K562 (cell line): ENCODE data around the gene HSPB2. TPM values are rescaled to one million over a fixed set of nuclear protein-coding genes. Genes with fewer than 3 reads are reported as not detected.

ENCODE experiments used
- BRCA1 ChIP-seq, 2 experiments: fragments of 450-650 bp in 1 of 2; sonication (generic) in 1 of 2; formaldehyde crosslinking in 1 of 2; IDR thresholded peaks; 2 replicates each; pipeline versions ENCODE4 v1.5.0 to v1.6.1; 2017 to 2020; ENCODE audit warnings: mild to moderate bottlenecking in 1 of 2, missing genetic modification reagents in 1 of 2
- CTBP1 ChIP-seq: fragments of 450-650 bp; IDR thresholded peaks from 2 replicates; pipeline ENCODE4 v1.6.1; 2016; ENCODE audit warnings: borderline replicate concordance
- FOS ChIP-seq: IDR thresholded peaks from 3 replicates; pipeline ENCODE4 v1.6.1; 2011; ENCODE audit not compliant: insufficient read length; ENCODE audit errors: extremely low read depth
- FOXJ2 ChIP-seq: fragments of 200-800 bp; sonication (Bioruptor generic); IDR thresholded peaks from 2 replicates; pipeline ENCODE4 v1.6.1; 2016; ENCODE audit warnings: missing genetic modification characterization, missing compliant biosample characterization
- HMGXB4 ChIP-seq: sonication (generic); formaldehyde crosslinking; IDR thresholded peaks from 2 replicates; pipeline ENCODE4 v1.8.1; 2023; ENCODE audit warnings: mild to moderate bottlenecking, missing genetic modification reagents
- HNRNPLL ChIP-seq: fragments of 200-400 bp; formaldehyde crosslinking; IDR thresholded peaks from 2 replicates; pipeline ENCODE4 v1.6.1; 2017; ENCODE audit warnings: low read length, low read depth, mild to moderate bottlenecking; ENCODE audit not compliant: poor library complexity, severe bottlenecking
- NFRKB ChIP-seq: fragments of 450-650 bp; IDR thresholded peaks from 2 replicates; pipeline ENCODE4 v1.6.1; 2016; ENCODE audit warnings: low read depth
- POLR2B ChIP-seq: fragments of 450-650 bp; IDR thresholded peaks from 2 replicates; pipeline ENCODE4 v1.6.1; 2018; ENCODE audit warnings: low read depth; ENCODE audit not compliant: partially characterized antibody
- POLR2G ChIP-seq: fragments of 200-400 bp; formaldehyde crosslinking; IDR thresholded peaks from 2 replicates; pipeline ENCODE4 v1.6.1; 2017; ENCODE audit warnings: low read depth, mild to moderate bottlenecking, antibody characterized with exemption, low read length, moderate library complexity
- RBM34 ChIP-seq: fragments of 200-400 bp; formaldehyde crosslinking; IDR thresholded peaks from 2 replicates; pipeline ENCODE4 v1.6.1; 2018; ENCODE audit warnings: low read length, borderline replicate concordance; ENCODE audit not compliant: insufficient read depth
- STAG1 ChIP-seq: sonication (generic); formaldehyde crosslinking; IDR thresholded peaks from 2 replicates; pipeline ENCODE4 v1.5.0; 2020; ENCODE audit warnings: missing genetic modification reagents, borderline replicate concordance
- TRIM24 ChIP-seq, 2 experiments: fragments of 450-650 bp; IDR thresholded peaks; 2 replicates each; pipeline ENCODE4 v1.6.1; 2016
- ZNF165 ChIP-seq: fragments of 250-450 bp; sonication (Bioruptor Pico); IDR thresholded peaks from 2 replicates; pipeline ENCODE4 v1.4.0; 2020; ENCODE audit warnings: borderline replicate concordance
- ZNF695 ChIP-seq: fragments of 450-650 bp; formaldehyde crosslinking; IDR thresholded peaks from 2 replicates; pipeline ENCODE4 v1.4.0; 2020; ENCODE audit warnings: mild to moderate bottlenecking, moderate library complexity
- ZNF76 ChIP-seq: fragments of 250-450 bp; sonication (Bioruptor Pico); IDR thresholded peaks from 2 replicates; pipeline ENCODE4 v1.4.0; 2020; ENCODE audit warnings: mild to moderate bottlenecking, moderate library complexity, borderline replicate concordance
- polyA plus RNA-seq, 8 experiments: library from polyadenylated mRNA; depleted of rRNA in 4 of 8; stranded (reverse) in 5 of 8; unstranded in 3 of 8; fragments of >200 nt; fragmentation: Nextera tagmentation in 2 of 8; fragmentation: Illumina TruSeq in 1 of 8; extraction: Ambion mirVana in 2 of 8; extraction: Trizol in 1 of 8; gene quantifications; 2 replicates each; pipeline versions ENCODE4 v1.2.1 to v1.2.3, GENCODE V29; 2011 to 2014; ENCODE audit warnings: inconsistent platforms in 1 of 8, missing spikeins in 1 of 8
- total RNA-seq, 7 experiments: library from RNA; depleted of rRNA in 6 of 7; stranded (reverse); fragments of >200 nt in 6 of 7; fragmentation: Illumina TruSeq in 2 of 7; extraction: Trizol in 2 of 7; gene quantifications; 2 replicates each; pipeline versions ENCODE4 v1.2.1 to v1.2.3, GENCODE V29; 2011 to 2021; ENCODE audit warnings: low replicate concordance in 1 of 7
- TF ChIP-seq, protein P1 (sequence below): sonication (generic); formaldehyde crosslinking; IDR thresholded peaks from 2 replicates; pipeline ENCODE4 v1.8.1; 2023; ENCODE audit warnings: mild to moderate bottlenecking, missing genetic modification reagents
- TF ChIP-seq, protein P2 (sequence below): fragments of 450-650 bp; formaldehyde crosslinking; IDR thresholded peaks from 2 replicates; pipeline ENCODE4 v1.4.0; 2022; ENCODE audit warnings: mild to moderate bottlenecking, moderate library complexity
- TF ChIP-seq, protein P3 (sequence below): fragments of 250-450 bp; sonication (Bioruptor Pico); IDR thresholded peaks from 2 replicates; pipeline ENCODE4 v1.5.0; 2020; ENCODE audit warnings: mild to moderate bottlenecking, borderline replicate concordance
- TF ChIP-seq, protein P4 (sequence below), 2 experiments: fragments of 450-650 bp in 1 of 2; IDR thresholded peaks; 2 replicates each; pipeline ENCODE4 v1.6.1; 2011 to 2017; ENCODE audit warnings: low read depth in 2 of 2, antibody characterized with exemption in 1 of 2, borderline replicate concordance in 1 of 2, low read length in 1 of 2, mild to moderate bottlenecking in 1 of 2, mixed read lengths in 1 of 2; ENCODE audit not compliant: control insufficient read depth in 1 of 2

The HSPB2 gene
- total and polyA plus RNA-seq, 9 of the 15 experiments (the other 6 are each of a cell fraction or from before 2014, with no cell fraction given), result 0.06 to 0.35 (median 0.11) TPM; not detected in 5

DNA sequence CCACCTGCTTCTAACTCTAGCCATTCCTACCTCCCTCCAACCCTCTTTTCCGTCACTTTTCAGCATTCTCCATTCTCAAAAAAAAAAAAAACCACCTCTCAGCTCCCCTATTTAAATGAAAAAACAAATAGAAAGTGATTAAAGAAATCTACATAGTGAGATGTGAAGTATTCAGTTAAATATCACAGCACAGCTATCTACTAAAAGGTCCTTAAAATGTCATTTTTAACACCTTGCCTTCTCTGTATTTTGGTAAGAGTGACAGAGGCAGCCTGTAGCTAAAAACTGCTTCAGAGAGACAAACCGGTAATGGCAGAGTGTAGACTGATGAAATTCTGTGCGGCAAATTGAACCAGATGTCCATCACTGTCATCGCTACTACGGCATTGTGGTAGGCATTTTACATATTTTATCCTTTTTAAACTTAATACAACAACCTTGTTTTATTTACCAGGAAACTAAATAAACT lies 40.8 kb upstream of the HSPB2 start (continued):
- TF ChIP-seq ZNF695 (CRISPR knock-in tag) (no peak), RBM34 (no peak), NFRKB (peak; percentile 42; the same call in 1 of the 2 replicates), HNRNPLL (no peak), STAG1 (CRISPR knock-in tag) (no peak), FOS (no peak), ZNF76 (CRISPR knock-in tag) (no peak), POLR2G (no peak), FOXJ2 (tag) (no peak), TRIM24 (IDR thresholded peaks at IDR 0.05) (0 out of 4 replicates have a peak, but pooled peaks of 1 of the 2 experiments have one; percentile 5), HMGXB4 (no peak), ZNF165 (CRISPR knock-in tag) (no peak), POLR2B (peak; percentile 33), BRCA1 (IDR thresholded peaks at IDR 0.05) (no peak), BRCA1 (CRISPR knock-in tag; IDR thresholded peaks at IDR 0.05) (no peak), CTBP1 (no peak)
- TF ChIP-seq, protein P1, sequence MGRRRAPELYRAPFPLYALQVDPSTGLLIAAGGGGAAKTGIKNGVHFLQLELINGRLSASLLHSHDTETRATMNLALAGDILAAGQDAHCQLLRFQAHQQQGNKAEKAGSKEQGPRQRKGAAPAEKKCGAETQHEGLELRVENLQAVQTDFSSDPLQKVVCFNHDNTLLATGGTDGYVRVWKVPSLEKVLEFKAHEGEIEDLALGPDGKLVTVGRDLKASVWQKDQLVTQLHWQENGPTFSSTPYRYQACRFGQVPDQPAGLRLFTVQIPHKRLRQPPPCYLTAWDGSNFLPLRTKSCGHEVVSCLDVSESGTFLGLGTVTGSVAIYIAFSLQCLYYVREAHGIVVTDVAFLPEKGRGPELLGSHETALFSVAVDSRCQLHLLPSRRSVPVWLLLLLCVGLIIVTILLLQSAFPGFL (CRISPR knock-in tag), result no peak
- TF ChIP-seq, protein P2, sequence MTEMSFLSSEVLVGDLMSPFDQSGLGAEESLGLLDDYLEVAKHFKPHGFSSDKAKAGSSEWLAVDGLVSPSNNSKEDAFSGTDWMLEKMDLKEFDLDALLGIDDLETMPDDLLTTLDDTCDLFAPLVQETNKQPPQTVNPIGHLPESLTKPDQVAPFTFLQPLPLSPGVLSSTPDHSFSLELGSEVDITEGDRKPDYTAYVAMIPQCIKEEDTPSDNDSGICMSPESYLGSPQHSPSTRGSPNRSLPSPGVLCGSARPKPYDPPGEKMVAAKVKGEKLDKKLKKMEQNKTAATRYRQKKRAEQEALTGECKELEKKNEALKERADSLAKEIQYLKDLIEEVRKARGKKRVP (CRISPR knock-in tag), result no peak
- TF ChIP-seq, protein P3, sequence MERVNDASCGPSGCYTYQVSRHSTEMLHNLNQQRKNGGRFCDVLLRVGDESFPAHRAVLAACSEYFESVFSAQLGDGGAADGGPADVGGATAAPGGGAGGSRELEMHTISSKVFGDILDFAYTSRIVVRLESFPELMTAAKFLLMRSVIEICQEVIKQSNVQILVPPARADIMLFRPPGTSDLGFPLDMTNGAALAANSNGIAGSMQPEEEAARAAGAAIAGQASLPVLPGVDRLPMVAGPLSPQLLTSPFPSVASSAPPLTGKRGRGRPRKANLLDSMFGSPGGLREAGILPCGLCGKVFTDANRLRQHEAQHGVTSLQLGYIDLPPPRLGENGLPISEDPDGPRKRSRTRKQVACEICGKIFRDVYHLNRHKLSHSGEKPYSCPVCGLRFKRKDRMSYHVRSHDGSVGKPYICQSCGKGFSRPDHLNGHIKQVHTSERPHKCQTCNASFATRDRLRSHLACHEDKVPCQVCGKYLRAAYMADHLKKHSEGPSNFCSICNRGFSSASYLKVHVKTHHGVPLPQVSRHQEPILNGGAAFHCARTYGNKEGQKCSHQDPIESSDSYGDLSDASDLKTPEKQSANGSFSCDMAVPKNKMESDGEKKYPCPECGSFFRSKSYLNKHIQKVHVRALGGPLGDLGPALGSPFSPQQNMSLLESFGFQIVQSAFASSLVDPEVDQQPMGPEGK, result no peak
- TF ChIP-seq, protein P4, sequence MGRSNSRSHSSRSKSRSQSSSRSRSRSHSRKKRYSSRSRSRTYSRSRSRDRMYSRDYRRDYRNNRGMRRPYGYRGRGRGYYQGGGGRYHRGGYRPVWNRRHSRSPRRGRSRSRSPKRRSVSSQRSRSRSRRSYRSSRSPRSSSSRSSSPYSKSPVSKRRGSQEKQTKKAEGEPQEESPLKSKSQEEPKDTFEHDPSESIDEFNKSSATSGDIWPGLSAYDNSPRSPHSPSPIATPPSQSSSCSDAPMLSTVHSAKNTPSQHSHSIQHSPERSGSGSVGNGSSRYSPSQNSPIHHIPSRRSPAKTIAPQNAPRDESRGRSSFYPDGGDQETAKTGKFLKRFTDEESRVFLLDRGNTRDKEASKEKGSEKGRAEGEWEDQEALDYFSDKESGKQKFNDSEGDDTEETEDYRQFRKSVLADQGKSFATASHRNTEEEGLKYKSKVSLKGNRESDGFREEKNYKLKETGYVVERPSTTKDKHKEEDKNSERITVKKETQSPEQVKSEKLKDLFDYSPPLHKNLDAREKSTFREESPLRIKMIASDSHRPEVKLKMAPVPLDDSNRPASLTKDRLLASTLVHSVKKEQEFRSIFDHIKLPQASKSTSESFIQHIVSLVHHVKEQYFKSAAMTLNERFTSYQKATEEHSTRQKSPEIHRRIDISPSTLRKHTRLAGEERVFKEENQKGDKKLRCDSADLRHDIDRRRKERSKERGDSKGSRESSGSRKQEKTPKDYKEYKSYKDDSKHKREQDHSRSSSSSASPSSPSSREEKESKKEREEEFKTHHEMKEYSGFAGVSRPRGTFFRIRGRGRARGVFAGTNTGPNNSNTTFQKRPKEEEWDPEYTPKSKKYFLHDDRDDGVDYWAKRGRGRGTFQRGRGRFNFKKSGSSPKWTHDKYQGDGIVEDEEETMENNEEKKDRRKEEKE (IDR thresholded peaks at IDR 0.05; ENCODE audit: borderline replicate concordance in 1 of 2, control insufficient read depth in 1 of 2, low read depth in 2 of 2, low read length in 1 of 2), result no peak
